Psoas muscle (tissue), 8 donors: Measurements from ENCODE around the gene KIF23. TPM values are rescaled to one million over a fixed set of nuclear protein-coding genes. Genes with fewer than 3 reads are reported as not detected.

Experiments
- ATAC-seq, 4 donors: fragments of 200-7000 bp; cut with Tn5 transposase; one replicate each; pipeline ENCODE4 v1.9.1; 2020; ENCODE audit warnings: moderate library complexity in 3 of 4, mild to moderate bottlenecking in 2 of 4
- DNase-seq, 2 donors: peaks; one replicate each; pipeline ENCODE4 v3.0.0-alpha.2; 2020
- H3K27ac ChIP-seq: fragments of 200-600 bp; one replicate; pipeline ENCODE4 v1.8.0; 2022
- H3K27me3 ChIP-seq, 3 donors: fragments of 200-600 bp in 1 of 3; one replicate each; pipeline versions ENCODE4 v1.6.1 to v1.8.0; 2013 to 2022; ENCODE audit warnings: low read length in 2 of 3, mild to moderate bottlenecking in 2 of 3, moderate library complexity in 1 of 3; ENCODE audit not compliant: insufficient read depth in 3 of 3
- H3K36me3 ChIP-seq, 2 donors: fragments of 200-600 bp in 1 of 2; one replicate each; pipeline versions ENCODE4 v1.6.1 to v1.8.0; 2013 to 2022; ENCODE audit warnings: low read depth in 1 of 2, mild to moderate bottlenecking in 1 of 2, moderate library complexity in 1 of 2; ENCODE audit not compliant: insufficient read depth in 1 of 2
- H3K4me1 ChIP-seq: fragments of 200-600 bp; one replicate; pipeline ENCODE4 v1.8.0; 2022
- H3K4me3 ChIP-seq: fragments of 200-600 bp; one replicate; pipeline ENCODE4 v1.8.0; 2022; ENCODE audit warnings: mild to moderate bottlenecking
- H3K9me3 ChIP-seq: fragments of 200-600 bp; one replicate; pipeline ENCODE4 v1.8.0; 2022
- CTCF ChIP-seq: fragments of 200-600 bp; IDR thresholded peaks from one replicate; pipeline ENCODE4 v1.8.0; 2022; ENCODE audit warnings: antibody characterized with exemption
- WGBS, 3 donors: extraction: QIAGEN DNeasy Blood & Tissue Kit; methylation state at CpG; one replicate each; pipeline versions ENCODE4 v1.1.6 to v1.1.7; 2013; 5-methylcytosine and 5-hydroxymethylcytosine counted together
- intact Hi-C, 2 donors: fragments of 100-400 bp; cut with DNase I; formaldehyde crosslinking; loops; one replicate each; pipeline versions ENCODE4 v1.11.0 to v1.14.2; 2022
- polyA plus RNA-seq, 3 donors: library from polyadenylated mRNA; stranded (reverse); fragments of 200-250 nt; gene quantifications; one replicate each; pipeline ENCODE4 v1.2.3, GENCODE V29; 2013
- total RNA-seq, 4 donors: library from RNA; stranded (reverse); fragmentation: NEBNext Ultra II Directional in 2 of 4; extraction: Animal tissue kit (Norgen Biotek cat#: 25700) in 2 of 4; gene quantifications; one replicate each; pipeline versions ENCODE4 v1.2.1 to v1.2.4, GENCODE V29; 2021 to 2023
- donor health status: healthy with polysubstance abuse.
- donor health status: DM: no; HTN: no; CAD: no; lungs with moderate emphysema.
- donor health status: Bipolar disorder and iron deficiency.
- donor health status: healthy.
- donor health status: DM: yes; HTN: yes; CAD: no.
- donor health status: DM: no; HTN: no; CAD: no.
- donor health status: DM: no; HTN: no; CAD: no.
- donor health status: DM: yes; HTN: yes; CAD: no.

The KIF23 gene
- total and polyA plus RNA-seq, 7 donors, result 0.04 to 0.69 (median 0.41) TPM; not detected in 1

- DNase-seq, result no peak
- no peaks in the 10 kb centered on the region for H3K4me1 ChIP-seq
- no peak overlapping the region for H3K27ac ChIP-seq
- no peak overlapping the region for H3K4me3 ChIP-seq
- 91 to 96% (median 93%) methylated on average over 3 of the region's 3 CpGs for WGBS, 3 donors
- no peaks in the 10 kb centered on the region for H3K36me3 ChIP-seq
- no peak for ATAC-seq
- intact Hi-C loops, result no loop called here
- no peaks in the 10 kb centered on the region for H3K9me3 ChIP-seq
- no peak for TF ChIP-seq CTCF
- H3K27me3 ChIP-seq, result no peaks in the 10 kb centered on the region
These were observed 66.8 kb downstream of the KIF23 start for GRCh38 chr15:69480932-69481331.

- no peaks in the 10 kb centered on the region for H3K9me3 ChIP-seq
- H3K27me3 ChIP-seq, result no peaks in the 10 kb centered on the region
- intact Hi-C loops, result no loop called here
- no peak overlapping the region for H3K4me3 ChIP-seq
- 73 to 90% (median 77%) methylated on average over 4 of the region's 4 CpGs for WGBS, 3 donors
- H3K4me1 ChIP-seq, result no peaks in the 10 kb centered on the region
- no peak overlapping the region for H3K27ac ChIP-seq
- TF ChIP-seq CTCF, result no peak
- DNase-seq (no peak), ATAC-seq (peak in 1 of 4 donors; percentile 57)
- H3K36me3 ChIP-seq, result no peaks in the 10 kb centered on the region
These were observed 68.6 kb downstream of the KIF23 start for GRCh38 chr15:69482686-69483256.

GRCh38 chr15:69484837-69485236, 70.7 kb downstream of the KIF23 start:
- no peaks in the 10 kb centered on the region for H3K9me3 ChIP-seq
- intact Hi-C loops, result no loop called here
- no peak overlapping the region for H3K27ac ChIP-seq
- no peaks in the 10 kb centered on the region for H3K36me3 ChIP-seq
- DNase-seq (no peak), ATAC-seq (peak; percentile 46 to 81 (median 58))
- H3K4me1 ChIP-seq, result no peaks in the 10 kb centered on the region
- no peak for TF ChIP-seq CTCF
- H3K27me3 ChIP-seq, result no peaks in the 10 kb centered on the region
- H3K4me3 ChIP-seq, result no peak overlapping the region
- WGBS, 3 donors, result 30 to 33% (median 32%) methylated on average over 6 of the region's 6 CpGs

GRCh38 chr15:69486481-69487110, 72.4 kb downstream of the KIF23 start:
- Histone ChIP-seq H3K9me3 (no peaks in the 10 kb centered on the region), H3K4me1 (no peaks in the 10 kb centered on the region), H3K27me3 (no peaks in the 10 kb centered on the region), H3K27ac (no peak overlapping the region), H3K36me3 (no peaks in the 10 kb centered on the region), H3K4me3 (no peak overlapping the region)
- DNase-seq (no peak), ATAC-seq (no peak)
- WGBS, 3 donors, result 88 to 92% (median 91%) methylated on average over 3 of the region's 3 CpGs
- TF ChIP-seq CTCF, result no peak
- intact Hi-C loops, result no loop called here
